ENCODE measurements around the gene MAST1.
"Not testable (repeated sequence)": the region's sequence is repeated elsewhere in the genome, so short reads cannot be mapped to it uniquely, and the experiment has no call there.

Gene MAST1

GRCh38 chr19:12841094-12841493, 2.8 kb downstream of the MAST1 start:
- DNase-seq = peak; percentile 30

- DNase-seq = no peak
Observed at GRCh38 chr19:12842511-12842910, 4.2 kb downstream of the MAST1 start.

GRCh38 chr19:12843328-12843727, 5.0 kb downstream of the MAST1 start:
- DNase-seq = no peak

GRCh38 chr19:12843999-12844732, 5.9 kb downstream of the MAST1 start:
- DNase-seq = no peak

GRCh38 chr19:12846613-12847012, 8.3 kb downstream of the MAST1 start:
- DNase-seq = not testable (repeated sequence)

- peak; percentile 68 for DNase-seq
Observed at GRCh38 chr19:12847159-12848139, 9.1 kb downstream of the MAST1 start.

- no peak for DNase-seq
Observed at GRCh38 chr19:12856653-12857052, 18.3 kb downstream of the MAST1 start.

- DNase-seq = no peak
Observed at GRCh38 chr19:12858041-12858928, 20.0 kb downstream of the MAST1 start.

GRCh38 chr19:12859546-12859945, 21.2 kb downstream of the MAST1 start:
- no peak for DNase-seq

GRCh38 chr19:12864143-12864542, 25.8 kb downstream of the MAST1 start:
- no peak for DNase-seq

GRCh38 chr19:12864721-12865715, 26.7 kb downstream of the MAST1 start:
- no peak for DNase-seq

GRCh38 chr19:12865746-12866415, 27.6 kb downstream of the MAST1 start:
- DNase-seq = no peak

- DNase-seq = no peak
Observed at GRCh38 chr19:12866416-12867119, 28.3 kb downstream of the MAST1 start.

- peak; percentile 61 for DNase-seq
Observed at GRCh38 chr19:12867120-12868099, 29.1 kb downstream of the MAST1 start.

GRCh38 chr19:12868540-12869112, 30.3 kb downstream of the MAST1 start:
- no peak for DNase-seq

- no peak for DNase-seq
Observed at GRCh38 chr19:12871681-12872080, 33.4 kb downstream of the MAST1 start.

GRCh38 chr19:12872255-12872654, 33.9 kb downstream of the MAST1 start:
- no peak for DNase-seq
